IMR-90 (cell line): Measurements from ENCODE around the gene NLRC3. TPM values are rescaled to one million over a fixed set of nuclear protein-coding genes. Genes with fewer than 3 reads are reported as not detected.

Experiments used
- ATAC-seq: fragments of 200-7000 bp; cut with Tn5 transposase; 2 replicates; pipeline ENCODE4 v1.9.1; 2020; ENCODE audit warnings: low read depth, mild to moderate bottlenecking, moderate library complexity
- BruUV-seq: library from RNA; stranded (reverse); fragments of 400-500 nt; replicated peaks from 2 replicates; lab custom pipeline; 2021; lab: Mats Ljungman, UMichigan
- CTCF ChIA-PET: fragments of 300-600 bp; formaldehyde crosslinking; extraction: SDS; loops from one replicate; lab custom pipeline; 2021; ENCODE audit warnings: antibody characterized with exemption; lab: Yijun Ruan, JAX
- POLR2A ChIA-PET: fragments of 300-600 bp; sonication (Branson Sonifier 250); formaldehyde crosslinking; loops from one replicate; lab custom pipeline; 2022; ENCODE audit warnings: antibody characterized with exemption; ENCODE audit not compliant: unreplicated experiment; lab: Charles Lee
- DNase-seq: peaks from one replicate; pipeline ENCODE4 v3.0.0; 2013
- H2AFZ ChIP-seq: replicated peaks from 2 replicates; pipeline ENCODE3; 2013; ENCODE audit warnings: low read length, mild to moderate bottlenecking; ENCODE audit not compliant: poor library complexity
- H2AK5ac ChIP-seq: 2 replicates; pipeline ENCODE4 v1.6.1; 2013; ENCODE audit warnings: low read depth, low read length, inconsistent platforms
- H2AK9ac ChIP-seq: replicated peaks from 2 replicates; pipeline ENCODE3; 2013; ENCODE audit warnings: mild to moderate bottlenecking, low read depth, low read length, moderate library complexity; ENCODE audit not compliant: poor library complexity
- H2BK120ac ChIP-seq: 2 replicates; pipeline ENCODE4 v1.6.1; 2013; ENCODE audit warnings: low read depth, low read length, inconsistent platforms
- H2BK15ac ChIP-seq: 3 replicates; pipeline ENCODE4 v1.6.1; 2013; ENCODE audit warnings: low read depth, low read length, inconsistent platforms
- H2BK20ac ChIP-seq: 2 replicates; pipeline ENCODE4 v1.6.1; 2013; ENCODE audit warnings: low read depth, mild to moderate bottlenecking, inconsistent platforms, low read length, moderate library complexity
- H2BK5ac ChIP-seq: 2 replicates; pipeline ENCODE4 v1.6.1; 2013; ENCODE audit warnings: mild to moderate bottlenecking, low read depth, low read length, inconsistent platforms; ENCODE audit not compliant: poor library complexity, severe bottlenecking
- H3K14ac ChIP-seq: replicated peaks from 2 replicates; pipeline ENCODE4 v1.6.1; 2013; ENCODE audit warnings: low read depth, low read length, inconsistent platforms
- H3K18ac ChIP-seq: 2 replicates; pipeline ENCODE4 v1.6.1; 2013; ENCODE audit warnings: low read depth, low read length, control low read depth
- H3K23ac ChIP-seq: 2 replicates; pipeline ENCODE4 v1.6.1; 2013; ENCODE audit warnings: low read depth, low read length, inconsistent platforms
- H3K27ac ChIP-seq: 2 replicates; pipeline ENCODE4 v1.5.1; 2013; ENCODE audit warnings: mild to moderate bottlenecking, control low read depth, low read length; ENCODE audit not compliant: insufficient read depth
- H3K27me3 ChIP-seq: 2 replicates; pipeline ENCODE4 v1.6.1; 2013; ENCODE audit warnings: low read length; ENCODE audit not compliant: control insufficient read depth, insufficient read depth
- H3K36me3 ChIP-seq: 2 replicates; pipeline ENCODE4 v1.6.1; 2013; ENCODE audit warnings: low read length, mixed read lengths; ENCODE audit not compliant: control insufficient read depth, insufficient read depth
- H3K4ac ChIP-seq: 2 replicates; pipeline ENCODE4 v1.6.1; 2013; ENCODE audit warnings: low read depth, low read length, inconsistent platforms
- H3K4me1 ChIP-seq: 2 replicates; pipeline ENCODE4 v1.6.1; 2013; ENCODE audit warnings: low read length, mixed read lengths; ENCODE audit not compliant: control insufficient read depth, insufficient read depth
- H3K4me2 ChIP-seq: 2 replicates; pipeline ENCODE4 v1.6.1; 2013; ENCODE audit warnings: low read depth, mild to moderate bottlenecking, control low read depth, low read length, moderate library complexity
- H3K4me3 ChIP-seq: 2 replicates; pipeline ENCODE4 v1.5.1; 2013; ENCODE audit warnings: low read depth, mild to moderate bottlenecking, control low read depth, low read length, moderate library complexity; ENCODE audit not compliant: insufficient read depth
- H3K56ac ChIP-seq: 2 replicates; pipeline ENCODE4 v1.6.1; 2013; ENCODE audit warnings: low read length, inconsistent platforms; ENCODE audit not compliant: insufficient read depth; ENCODE audit errors: extremely low read depth
- H3K79me1 ChIP-seq, 2 experiments: 2 replicates each; pipeline ENCODE4 v1.6.1; 2013; ENCODE audit warnings: low read length in 2 of 2, inconsistent platforms in 1 of 2, low read depth in 1 of 2
- H3K9ac ChIP-seq: 2 replicates; pipeline ENCODE4 v1.6.1; 2013; ENCODE audit warnings: low read depth, low read length, control low read depth
- H3K9me1 ChIP-seq: 2 replicates; pipeline ENCODE4 v1.6.1; 2013; ENCODE audit warnings: low read length, inconsistent platforms; ENCODE audit not compliant: insufficient read depth
- H3K9me3 ChIP-seq: 2 replicates; pipeline ENCODE4 v1.6.1; 2013; ENCODE audit warnings: low read length; ENCODE audit not compliant: control insufficient read depth, insufficient read depth
- H4K20me1 ChIP-seq: 2 replicates; pipeline ENCODE4 v1.6.1; 2013; ENCODE audit warnings: low read length, inconsistent platforms; ENCODE audit not compliant: insufficient read depth
- H4K5ac ChIP-seq: 2 replicates; pipeline ENCODE4 v1.6.1; 2013; ENCODE audit warnings: mild to moderate bottlenecking, low read depth, low read length, control low read depth
- H4K8ac ChIP-seq, 2 experiments: 2 replicates each; pipeline ENCODE4 v1.6.1; 2013; ENCODE audit warnings: low read depth in 2 of 2, low read length in 2 of 2, control low read depth in 1 of 2, inconsistent platforms in 1 of 2
- H4K91ac ChIP-seq: 2 replicates; pipeline ENCODE4 v1.6.1; 2013; ENCODE audit warnings: low read depth, low read length, inconsistent platforms; ENCODE audit not compliant: insufficient read depth
- FOS ChIP-seq: fragments of 150-350 bp; IDR thresholded peaks from 2 replicates; pipeline ENCODE4 v1.6.1; 2016; ENCODE audit warnings: low read depth, low read length
- MAFK ChIP-seq: IDR thresholded peaks from 2 replicates; pipeline ENCODE4 v1.6.1; 2012; ENCODE audit warnings: low read depth, low read length, improper control_type of control experiment
- RFX5 ChIP-seq: IDR thresholded peaks from 2 replicates; pipeline ENCODE4 v1.8.0; 2012; ENCODE audit warnings: low read depth, mild to moderate bottlenecking, low read length, moderate library complexity
- SMC3 ChIP-seq: fragments of 150-350 bp; IDR thresholded peaks from 2 replicates; pipeline ENCODE4 v1.6.1; 2016; ENCODE audit warnings: low read depth, mild to moderate bottlenecking, antibody characterized with exemption, low read length, moderate library complexity
- WGBS, 2 experiments: methylation state at CpG; one replicate each; pipeline versions ENCODE4 v1.1.5 to v1.1.7; 2013; ENCODE audit warnings: missing lambda C conversion rate in 2 of 2; ENCODE audit not compliant: insufficient read length in 1 of 2; ENCODE audit errors: extremely low coverage in 2 of 2; 5-methylcytosine and 5-hydroxymethylcytosine counted together
- dilution Hi-C: fragments of 300-500 bp; cut with HindIII; formaldehyde crosslinking; loops from one replicate; pipeline ENCODE4 v1.14.3; 2018; ENCODE audit warnings: low sequenced_read_pairs; ENCODE audit not compliant: unreplicated experiment
- in situ Hi-C: fragments of 300-500 bp; cut with MboI; formaldehyde crosslinking; loops from 3 replicates; pipeline ENCODE4 v1.14.3; 2019; ENCODE audit warnings: low sequenced_read_pairs, inconsistent platforms, mixed read lengths
- intact Hi-C: fragments of 100-400 bp; cut with micrococcal nuclease; formaldehyde crosslinking; loops from 2 replicates; pipeline ENCODE4 v1.10.0; 2022
- polyA plus RNA-seq, 3 experiments: library from polyadenylated mRNA; depleted of rRNA; stranded (reverse); fragments of >200 nt; gene quantifications; 2 replicates each; pipeline ENCODE4 v1.2.3, GENCODE V29; 2012; ENCODE audit warnings: low replicate concordance in 1 of 3
- total RNA-seq: library from RNA; depleted of rRNA; stranded (reverse); fragments of >200 nt; gene quantifications from 2 replicates; pipeline ENCODE4 v1.2.3, GENCODE V29; 2012

Gene NLRC3
- total and polyA plus RNA-seq, 2 of the 4 experiments (the other 2 are of a cell fraction) = not detected

GRCh38 chr16:3541527-3542155 is 35.6 kb downstream of the NLRC3 start:
- no peak overlapping the region for H3K23ac ChIP-seq
- H3K4ac ChIP-seq = no peak overlapping the region
- H3K4me3 ChIP-seq = no peak overlapping the region
- intact Hi-C loops (no loop called here), in situ Hi-C loops (no loop called here), dilution Hi-C loops (no loop called here)
- H4K20me1 ChIP-seq = 0 out of 2 replicates have a peak, but pooled peaks cover 2% of the 10 kb centered on the region
- no peak overlapping the region for H3K4me2 ChIP-seq
- TF ChIP-seq MAFK (no peak), SMC3 (no peak), RFX5 (no peak), FOS (no peak)
- 87% methylated on average over 7 of the region's 13 CpGs; no CpG with 5 or more reads in 1 of the 2 experiments for WGBS, 2 experiments
- no peak overlapping the region for H3K27ac ChIP-seq
- no peak overlapping the region for H2BK20ac ChIP-seq
- no peaks in the 10 kb centered on the region for H3K79me1 ChIP-seq
- no TSS peak for BruUV-seq
- peaks cover 21% of the 10 kb centered on the region for H3K9me1 ChIP-seq
- H3K4me1 ChIP-seq = peaks cover 17% of the 10 kb centered on the region
- H2BK15ac ChIP-seq = no peak overlapping the region
- H2AK9ac ChIP-seq = no peak overlapping the region
- H3K56ac ChIP-seq = no peak overlapping the region
- ChIA-PET CTCF (no interaction called here), POLR2A (no interaction called here)
- H3K27me3 ChIP-seq = no peaks in the 10 kb centered on the region
- ATAC-seq (no peak), DNase-seq (no peak)
- H3K18ac ChIP-seq = no peak overlapping the region
- H4K8ac ChIP-seq = no peak overlapping the region
- H3K14ac ChIP-seq = no peak overlapping the region
- H2AK5ac ChIP-seq = no peak overlapping the region
- H3K36me3 ChIP-seq = peaks cover 2% of the 10 kb centered on the region; the same call in 1 of the 2 replicates
- no peaks in the 10 kb centered on the region for H3K9me3 ChIP-seq
- H2AFZ ChIP-seq = no peak overlapping the region
- no peak overlapping the region for H4K5ac ChIP-seq
- H4K91ac ChIP-seq = no peak overlapping the region
- H2BK120ac ChIP-seq = no peak overlapping the region
- no peak overlapping the region for H3K9ac ChIP-seq
- no peak overlapping the region for H2BK5ac ChIP-seq
